Lower leg skin (tissue), 4 donors: ENCODE measurements around the gene SIVA1. TPM values are rescaled to one million over a fixed set of nuclear protein-coding genes. Genes with fewer than 3 reads are reported as not detected.

ENCODE experiments used
- DNase-seq, 2 donors: peaks; one replicate each; pipeline ENCODE4 v3.0.0-alpha.2; 2019; ENCODE audit warnings: low spot score in 2 of 2
- H3K4me3 ChIP-seq: fragments of 200-600 bp; sonication (generic); 2 replicates; pipeline ENCODE4 v1.5.1; 2017; ENCODE audit warnings: mild to moderate bottlenecking, low read depth; ENCODE audit not compliant: poor library complexity, severe bottlenecking
- CTCF ChIP-seq, 3 donors: fragments of 450-650 bp; IDR thresholded peaks; one replicate each; pipeline ENCODE4 v1.5.1; 2016; ENCODE audit warnings: antibody characterized with exemption in 3 of 3, mild to moderate bottlenecking in 3 of 3, moderate library complexity in 2 of 3
- POLR2A ChIP-seq, 2 donors: fragments of 450-650 bp; IDR thresholded peaks; one replicate each; pipeline ENCODE4 v1.6.1; 2016 to 2017; ENCODE audit warnings: antibody characterized with exemption in 2 of 2, mild to moderate bottlenecking in 1 of 2, moderate library complexity in 1 of 2
- WGBS, 2 donors: methylation state at CpG; one replicate each; pipeline ENCODE4 v1.1.5; 2018; 5-methylcytosine and 5-hydroxymethylcytosine counted together
- intact Hi-C: fragments of 100-400 bp; cut with DNase I; formaldehyde crosslinking; loops from one replicate; pipeline ENCODE4 v1.15.0; 2023; ENCODE audit warnings: low total_unique reads
- total RNA-seq, 4 donors: library from RNA; depleted of rRNA; stranded (reverse); fragments of >200 nt; gene quantifications; one replicate each; pipeline ENCODE4 v1.1.0, GENCODE V29; 2016

The SIVA1 gene
- total RNA-seq, 4 donors from 2014 or later, result 162 to 174 (median 168) TPM

GRCh38 chr14:104723651-104724406 lies 29.1 kb upstream of the SIVA1 start, which contains the start of gene ADSS1:
ADSS1 (plus strand) TSS chr14:104724229; CDS start chr14:104724271, 42 bp downstream.
- no peak for TF ChIP-seq CTCF (IDR thresholded peaks at IDR 0.05)
- TF ChIP-seq POLR2A (IDR thresholded peaks at IDR 0.05), result no peak
- DNase-seq, result no peak
- intact Hi-C loops, result no loop called here
- WGBS, 2 donors, result 0 to 2% methylated on average over 9 to 34 of the region's 82 CpGs
- H3K4me3 ChIP-seq, result peak within 1 kb of the TSS; percentile 51

GRCh38 chr14:104724407-104724980 lies 28.5 kb upstream of the SIVA1 start:
- TF ChIP-seq POLR2A (IDR thresholded peaks at IDR 0.05) (no peak), CTCF (IDR thresholded peaks at IDR 0.05) (no peak)
- WGBS, 2 donors, result 6% methylated on average over 14 to 22 of the region's 27 CpGs
- intact Hi-C loops, result no loop called here
- no peak for DNase-seq
- peak overlapping the region; percentile 51 for H3K4me3 ChIP-seq

GRCh38 chr14:104724981-104725771 lies 27.8 kb upstream of the SIVA1 start:
- no peak overlapping the region for H3K4me3 ChIP-seq
- intact Hi-C loops, result no loop called here
- 38 to 39% methylated on average over 15 to 18 of the region's 24 CpGs for WGBS, 2 donors
- TF ChIP-seq POLR2A (IDR thresholded peaks at IDR 0.05), result no peak
- DNase-seq, result no peak

- TF ChIP-seq POLR2A (IDR thresholded peaks at IDR 0.05) (no peak), CTCF (IDR thresholded peaks at IDR 0.05) (no peak)
- H3K4me3 ChIP-seq, result no peak overlapping the region
- no peak for DNase-seq
- 78 to 80% methylated on average over 15 to 25 of the region's 25 CpGs for WGBS, 2 donors
- intact Hi-C loops, result no loop called here
Observed at GRCh38 chr14:104725772-104726548, 27.0 kb upstream of the SIVA1 start.

GRCh38 chr14:104726600-104727451 lies 26.1 kb upstream of the SIVA1 start:
- H3K4me3 ChIP-seq, result no peak overlapping the region
- intact Hi-C loops, result no loop called here
- WGBS, 2 donors, result 79 to 87% methylated on average over 20 of the region's 21 CpGs
- DNase-seq, result no peak
- TF ChIP-seq CTCF (IDR thresholded peaks at IDR 0.05) (no peak), POLR2A (IDR thresholded peaks at IDR 0.05) (no peak)
